Measurements from ENCODE around the gene PLOD2.

Gene PLOD2

GRCh38 chr3:146165877-146166276 is 4.9 kb upstream of the PLOD2 start:
- DNase-seq: peak; percentile 70

GRCh38 chr3:146164971-146165769 is 4.2 kb upstream of the PLOD2 start:
- DNase-seq: peak; percentile 83

GRCh38 chr3:146164506-146164905 is 3.5 kb upstream of the PLOD2 start:
- DNase-seq: no peak

GRCh38 chr3:146164071-146164470 is 3.1 kb upstream of the PLOD2 start:
- no peak for DNase-seq

- DNase-seq: peak; percentile 86
Measured at GRCh38 chr3:146163584-146163983, 2.6 kb upstream of the PLOD2 start.

- no peak for DNase-seq
Measured at GRCh38 chr3:146162561-146162960, 1.6 kb upstream of the PLOD2 start.

GRCh38 chr3:146161663-146162002 is 649 bp upstream of the PLOD2 start:
- DNase-seq: no peak

- DNase-seq: peak; percentile 59
Measured at GRCh38 chr3:146160321-146160963, 542 bp downstream of the PLOD2 start.

GRCh38 chr3:146159616-146160320 is 1.2 kb downstream of the PLOD2 start:
- no peak for DNase-seq

GRCh38 chr3:146159037-146159436 is 1.9 kb downstream of the PLOD2 start:
- DNase-seq: no peak

GRCh38 chr3:146157325-146158060 is 3.5 kb downstream of the PLOD2 start:
- DNase-seq: no peak

GRCh38 chr3:146156666-146157314 is 4.2 kb downstream of the PLOD2 start:
- DNase-seq: no peak

GRCh38 chr3:146156095-146156494 is 4.9 kb downstream of the PLOD2 start:
- no peak for DNase-seq

- DNase-seq: no peak
Measured at GRCh38 chr3:146154995-146155394, 6.0 kb downstream of the PLOD2 start.

GRCh38 chr3:146154316-146154715 is 6.7 kb downstream of the PLOD2 start:
- no peak for DNase-seq

GRCh38 chr3:146153429-146153828 is 7.6 kb downstream of the PLOD2 start:
- DNase-seq: no peak

- peak; percentile 75 for DNase-seq
Measured at GRCh38 chr3:146152834-146153233, 8.2 kb downstream of the PLOD2 start.

GRCh38 chr3:146148468-146148931 is 12.5 kb downstream of the PLOD2 start:
- no peak for DNase-seq

GRCh38 chr3:146145642-146146041 is 15.3 kb downstream of the PLOD2 start:
- no peak for DNase-seq

- peak; percentile 60 for DNase-seq
Measured at GRCh38 chr3:146142757-146143156, 18.2 kb downstream of the PLOD2 start.

- DNase-seq: no peak
Measured at GRCh38 chr3:146139586-146140110, 21.3 kb downstream of the PLOD2 start.

GRCh38 chr3:146138902-146139301 is 22.1 kb downstream of the PLOD2 start:
- DNase-seq: no peak

Measured in kidney glomerular epithelial cell (primary cell).